ENCODE data around the gene HMGB1. TPM values are rescaled to one million over a fixed set of nuclear protein-coding genes. Genes with fewer than 3 reads are reported as not detected.

The HMGB1 gene
- total and polyA plus RNA-seq, 2 of the 4 experiments (the other 2 are of a cell fraction): 185 to 276 TPM

DNA sequence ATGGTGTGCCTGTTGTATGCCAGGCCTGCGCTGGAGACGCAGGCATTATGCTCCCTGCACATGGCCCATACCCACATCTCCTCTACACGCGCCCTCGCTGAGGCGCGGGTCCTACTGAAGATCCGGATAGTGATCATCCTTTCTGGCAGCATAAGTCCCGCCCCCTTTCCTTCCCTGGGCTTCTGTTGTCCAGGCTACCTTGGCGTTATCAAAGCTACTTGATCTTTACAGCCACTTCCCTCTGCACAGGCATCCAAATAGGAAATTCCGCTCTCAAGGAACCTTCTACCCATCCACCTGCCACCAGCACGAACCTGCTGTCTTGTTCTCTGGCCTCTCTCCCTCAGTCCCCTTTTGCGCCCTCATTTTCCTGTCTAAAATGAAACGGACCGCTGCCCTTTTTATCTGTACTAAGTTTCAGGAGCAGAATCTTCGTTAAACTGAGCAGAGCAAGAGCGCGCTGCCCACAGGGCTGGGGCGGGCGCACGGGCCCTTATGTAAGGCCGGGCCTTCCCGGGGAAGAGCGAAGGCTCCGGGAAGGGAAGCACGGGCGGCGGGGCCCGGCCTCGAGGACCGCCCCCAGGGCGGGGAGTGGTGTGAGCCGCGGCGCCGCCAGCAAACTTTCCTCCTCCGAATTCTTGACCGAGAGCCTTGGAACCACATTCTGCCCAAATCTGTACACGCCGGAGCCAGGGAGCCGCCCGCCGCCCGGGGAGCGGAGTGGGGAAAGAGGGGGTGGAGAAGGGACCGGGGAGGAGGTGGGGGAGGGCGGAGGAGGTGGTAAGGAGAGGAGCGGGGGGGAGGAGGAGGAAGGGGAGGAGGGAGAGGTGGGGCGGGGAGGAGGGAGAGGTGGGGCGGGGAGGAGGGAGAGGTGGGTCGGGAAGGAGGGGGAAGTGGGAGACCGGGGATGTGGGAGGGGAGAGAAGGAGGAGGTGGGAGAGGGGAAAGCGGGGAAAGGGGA, 44.4 kb downstream of the HMGB1 start:
- CTCF ChIA-PET: interaction anchor here (0.6 to 0.7 kb wide), 2 partner anchors 24 to 626 kb away, joined by 3 to 4 read pairs; no protein-coding TSS in a partner anchor
- H3K4me3 ChIP-seq (ENCODE audit: insufficient read depth, low read depth, low read length): peak overlapping the region; percentile 99

More for the DNA sequence above, 44.4 kb downstream of the HMGB1 start:
- no peak for TF ChIP-seq SMC3 (IDR thresholded peaks at IDR 0.05; ENCODE audit: low read depth, low read length)
- TF ChIP-seq, protein P1, sequence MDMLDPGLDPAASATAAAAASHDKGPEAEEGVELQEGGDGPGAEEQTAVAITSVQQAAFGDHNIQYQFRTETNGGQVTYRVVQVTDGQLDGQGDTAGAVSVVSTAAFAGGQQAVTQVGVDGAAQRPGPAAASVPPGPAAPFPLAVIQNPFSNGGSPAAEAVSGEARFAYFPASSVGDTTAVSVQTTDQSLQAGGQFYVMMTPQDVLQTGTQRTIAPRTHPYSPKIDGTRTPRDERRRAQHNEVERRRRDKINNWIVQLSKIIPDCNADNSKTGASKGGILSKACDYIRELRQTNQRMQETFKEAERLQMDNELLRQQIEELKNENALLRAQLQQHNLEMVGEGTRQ (IDR thresholded peaks at IDR 0.05; ENCODE audit: low read depth, low read length): no peak
- peak; percentile 57; the same call in 1 of the 2 replicates for TF ChIP-seq MAZ (IDR thresholded peaks at IDR 0.05; ENCODE audit: borderline replicate concordance, low read depth, low read length)
- TF ChIP-seq RAD21 (IDR thresholded peaks at IDR 0.05; ENCODE audit: low read length): no peak
- peak; percentile 79 for TF ChIP-seq BHLHE40 (IDR thresholded peaks at IDR 0.05; ENCODE audit: low read depth, low read length)
- WGBS, 2 experiments (ENCODE audit: extremely low coverage in 2 of 2, insufficient read length in 1 of 2): 7% methylated on average over 26 of the region's 53 CpGs; no CpG with 5 or more reads in 1 of the 2 experiments
- Histone ChIP-seq H4K8ac (ENCODE audit: low read depth in 2 of 2, low read length in 2 of 2) (peak overlapping the region; percentile 53 to 61; a peak in 3 of 4 replicates), H3K14ac (replicated peaks; ENCODE audit: low read depth, low read length) (peak overlapping the region; percentile 11), H3K79me1 (ENCODE audit: low read depth in 1 of 2, low read length in 2 of 2) (peaks cover 0 to 7% of the 10 kb centered on the region in 2 experiments; a peak in 1 of 4 replicates), H3K23ac (ENCODE audit: low read depth, low read length) (peak overlapping the region; percentile 32), H3K27ac (ENCODE audit: insufficient read depth, low read length) (peak overlapping the region; percentile 94), H3K36me3 (ENCODE audit: control insufficient read depth, insufficient read depth, low read length) (no peaks in the 10 kb centered on the region), H3K9ac (ENCODE audit: low read depth, low read length) (peak overlapping the region; percentile 74), H2AK9ac (replicated peaks; ENCODE audit: low read depth, low read length, poor library complexity) (peak overlapping the region; percentile 90), H3K4me1 (ENCODE audit: control insufficient read depth, insufficient read depth, low read length) (peaks cover 4% of the 10 kb centered on the region; the same call in 1 of the 2 replicates), H3K9me3 (ENCODE audit: control insufficient read depth, insufficient read depth, low read length) (no peaks in the 10 kb centered on the region), H4K91ac (ENCODE audit: insufficient read depth, low read depth, low read length) (peak overlapping the region; percentile 53), H2BK15ac (ENCODE audit: low read depth, low read length) (peak overlapping the region; percentile 16; the same call in 1 of the 3 replicates), H3K18ac (ENCODE audit: low read depth, low read length) (peak overlapping the region; percentile 72), H4K5ac (ENCODE audit: low read depth, low read length) (peak overlapping the region; percentile 61), H3K27me3 (ENCODE audit: control insufficient read depth, insufficient read depth, low read length) (no peaks in the 10 kb centered on the region), H2BK120ac (ENCODE audit: low read depth, low read length) (peak overlapping the region; percentile 74; the same call in 1 of the 2 replicates), H2AFZ (replicated peaks; ENCODE audit: low read length, poor library complexity) (peak overlapping the region; percentile 91), H2AK5ac (ENCODE audit: low read depth, low read length) (peak overlapping the region; percentile 44), H2BK5ac (ENCODE audit: low read depth, low read length, poor library complexity, severe bottlenecking) (peak overlapping the region; percentile 74), H4K20me1 (ENCODE audit: insufficient read depth, low read length) (no peaks in the 10 kb centered on the region), H3K4me2 (ENCODE audit: low read depth, low read length) (peak overlapping the region; percentile 95), H3K9me1 (ENCODE audit: insufficient read depth, low read length) (peaks cover 6% of the 10 kb centered on the region), H3K4ac (ENCODE audit: low read depth, low read length) (peak overlapping the region; percentile 73), H3K56ac (ENCODE audit: extremely low read depth, insufficient read depth, low read length) (0 out of 2 replicates have a peak overlapping the region, but pooled peaks have one; percentile 37), H2BK20ac (ENCODE audit: low read depth, low read length) (no peak overlapping the region)
- dilution Hi-C loops (cut with HindIII; ENCODE audit: low sequenced_read_pairs, unreplicated experiment): no loop called here
- POLR2A ChIA-PET (ENCODE audit: unreplicated experiment): interaction anchor here (0.6 kb wide), 1 partner anchor 56 kb away, joined by 3 read pairs; no protein-coding TSS in a partner anchor
- in situ Hi-C loops (cut with MboI; ENCODE audit: low sequenced_read_pairs): no loop called here
- intact Hi-C loops (cut with micrococcal nuclease): loop anchor here (1.0 to 5.0 kb wide), 2 partner anchors 36 to 196 kb away; partner anchors contain the start of gene USPL1
- ATAC-seq (ENCODE audit: low read depth) (peak; percentile 87), DNase-seq (peak; percentile 80)
- no TSS peak for BruUV-seq (replicated peaks)
